GM21390 (cell line): ENCODE measurements around the gene RERG.

Experiments used
- ATAC-seq: cut with Tn5 transposase; IDR thresholded peaks from one replicate; pipeline ENCODE4 v1.9.1; 2021; ENCODE audit not compliant: unreplicated experiment

Gene RERG

DNA sequence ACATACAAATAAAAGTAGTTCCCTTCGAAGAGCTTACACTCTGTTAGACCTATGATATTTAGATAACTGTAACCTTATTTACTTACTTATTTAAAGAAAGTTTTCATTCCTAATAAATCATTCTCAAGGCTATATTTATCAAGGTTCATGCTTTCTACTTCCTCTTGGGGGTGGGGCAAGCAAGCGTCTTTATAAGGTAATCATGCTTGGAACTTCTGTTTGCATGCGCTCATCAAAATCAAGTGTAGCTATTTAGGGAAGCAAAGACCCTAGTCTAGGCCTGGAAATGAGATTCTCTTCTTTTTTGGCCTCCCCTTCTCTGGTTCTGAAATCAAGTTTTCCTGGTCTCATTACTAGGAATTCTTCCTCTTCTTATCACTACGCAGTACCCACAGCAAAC, 766 bp downstream of the RERG start:
- no peak for ATAC-seq

DNA sequence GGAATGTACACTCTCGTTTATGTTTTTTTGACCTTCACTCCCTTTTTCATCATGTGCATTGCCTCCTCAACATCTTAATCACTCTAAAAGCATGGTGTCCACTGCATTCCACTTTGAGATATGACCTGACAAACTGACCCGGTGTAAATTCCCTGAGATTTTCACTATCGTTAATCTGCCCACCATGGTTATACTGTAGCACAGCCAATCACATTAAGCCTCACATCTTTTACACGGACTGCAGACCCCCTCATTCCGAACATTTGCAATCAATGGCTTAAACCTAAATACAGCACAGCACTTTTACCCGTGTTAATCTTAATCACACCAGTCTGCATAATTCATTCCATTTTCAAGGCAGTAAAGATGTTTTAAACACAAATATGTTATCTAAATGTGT, 2.4 kb downstream of the RERG start:
- no peak for ATAC-seq

DNA sequence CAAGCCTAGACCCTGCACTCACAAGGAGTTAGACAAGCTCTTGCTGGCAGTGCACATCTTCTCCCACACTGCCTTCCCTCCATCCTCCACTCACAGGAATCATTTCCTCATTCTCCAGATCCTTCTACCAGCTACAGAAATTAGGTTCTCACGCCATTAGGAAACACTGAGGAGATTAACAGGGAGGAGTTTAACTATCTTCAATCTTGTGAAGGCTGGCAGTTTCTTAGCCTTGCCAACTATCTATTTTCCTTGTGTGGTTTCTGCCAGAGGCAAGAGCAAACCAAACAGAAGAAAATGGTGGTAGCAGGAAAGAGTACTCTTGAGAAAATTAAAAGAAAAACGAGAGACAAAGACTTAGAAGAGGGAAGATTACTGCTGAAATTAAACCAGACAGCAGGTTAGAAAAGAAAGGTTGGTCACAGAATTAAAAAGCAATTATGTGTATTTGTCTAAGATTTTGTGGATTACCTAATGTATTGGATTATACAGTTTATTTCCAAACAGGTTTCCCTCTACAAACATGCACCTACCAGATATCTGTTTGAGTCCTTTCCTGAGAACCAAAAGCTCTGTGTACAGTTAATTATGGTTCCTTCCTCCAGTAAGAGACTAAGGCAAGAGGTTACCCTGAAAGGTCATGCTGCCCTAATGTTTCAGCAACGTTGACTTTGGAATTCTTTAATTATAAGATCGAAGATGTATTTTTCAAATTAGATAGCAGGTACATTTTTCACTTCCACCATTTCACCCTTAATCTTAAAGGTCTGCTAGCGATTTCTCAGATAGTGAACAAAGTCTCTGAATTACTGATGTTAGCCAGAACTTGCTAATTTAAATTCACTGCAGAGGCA, 5.0 kb downstream of the RERG start:
- ATAC-seq, result no peak

DNA sequence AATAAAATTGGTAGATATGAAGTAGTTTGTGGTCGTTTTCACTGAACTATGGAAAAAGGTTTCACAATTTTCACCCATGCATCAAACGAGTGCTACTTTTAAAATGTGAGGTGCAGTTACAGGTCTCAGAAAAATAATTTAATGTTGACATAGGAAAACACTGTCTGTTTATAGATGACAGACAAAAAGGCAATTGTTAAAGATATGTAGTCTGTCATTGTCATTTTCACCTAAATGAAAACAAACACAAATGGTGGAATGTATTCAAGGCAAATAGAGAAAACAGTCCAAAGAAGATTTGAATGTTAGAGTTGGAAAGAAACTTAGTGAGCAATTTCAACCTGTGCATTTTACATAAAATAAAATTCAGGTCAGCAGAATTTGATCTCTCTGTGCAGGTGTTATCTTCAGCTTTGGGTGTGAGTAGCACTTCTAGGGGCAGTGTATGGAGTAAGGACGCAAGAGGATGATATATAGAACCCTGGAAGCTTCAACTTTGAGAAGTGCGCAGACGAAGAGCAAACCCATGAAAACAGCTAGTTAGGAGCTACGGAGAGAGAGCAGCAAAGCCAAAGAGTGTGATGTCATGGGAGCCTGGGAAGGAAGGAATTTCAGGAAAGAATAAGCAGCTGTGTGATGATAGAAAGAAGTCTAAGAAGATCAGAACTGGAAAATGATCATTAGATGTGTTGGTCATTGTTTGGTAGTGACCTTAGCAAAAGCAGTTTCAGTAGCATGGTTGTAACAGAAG, 6.2 kb downstream of the RERG start:
- no peak for ATAC-seq

DNA sequence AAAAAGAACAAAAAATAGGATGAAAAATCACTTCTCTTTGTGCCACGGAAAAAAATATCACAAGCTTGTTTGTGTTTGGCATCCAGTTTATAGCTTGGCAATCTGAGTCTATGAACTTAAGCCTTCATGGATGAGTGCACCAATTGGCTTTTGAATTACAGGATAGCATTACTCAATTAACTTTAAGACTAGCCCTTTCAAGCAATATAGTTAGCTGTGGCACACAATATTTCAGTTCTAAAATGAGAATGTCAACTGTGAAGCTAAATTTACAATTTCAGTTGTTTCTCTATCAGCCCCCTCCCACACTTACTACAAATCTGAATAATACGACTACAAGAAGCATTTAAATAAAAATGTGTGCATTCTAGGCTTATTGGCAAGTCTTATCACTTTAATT, 8.3 kb downstream of the RERG start:
- no peak for ATAC-seq

DNA sequence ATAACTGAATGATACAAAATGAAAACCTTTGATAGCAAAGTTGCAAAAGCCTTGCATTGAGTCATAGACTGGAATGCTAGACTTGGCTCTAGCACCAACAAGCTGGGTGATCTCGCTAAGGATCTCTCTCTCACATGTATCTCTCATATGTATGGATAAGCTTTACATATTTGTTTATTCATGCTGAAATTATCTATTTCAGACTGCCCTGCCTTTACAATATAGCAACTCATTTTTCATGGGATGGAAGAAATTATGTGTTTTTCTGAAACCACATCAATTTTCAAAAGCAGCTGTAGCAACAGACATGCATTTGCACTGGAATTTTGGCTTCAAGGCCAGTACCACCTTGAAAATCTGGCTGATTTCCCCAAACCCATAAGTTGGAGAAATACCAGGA, 11.4 kb downstream of the RERG start:
- no peak for ATAC-seq

DNA sequence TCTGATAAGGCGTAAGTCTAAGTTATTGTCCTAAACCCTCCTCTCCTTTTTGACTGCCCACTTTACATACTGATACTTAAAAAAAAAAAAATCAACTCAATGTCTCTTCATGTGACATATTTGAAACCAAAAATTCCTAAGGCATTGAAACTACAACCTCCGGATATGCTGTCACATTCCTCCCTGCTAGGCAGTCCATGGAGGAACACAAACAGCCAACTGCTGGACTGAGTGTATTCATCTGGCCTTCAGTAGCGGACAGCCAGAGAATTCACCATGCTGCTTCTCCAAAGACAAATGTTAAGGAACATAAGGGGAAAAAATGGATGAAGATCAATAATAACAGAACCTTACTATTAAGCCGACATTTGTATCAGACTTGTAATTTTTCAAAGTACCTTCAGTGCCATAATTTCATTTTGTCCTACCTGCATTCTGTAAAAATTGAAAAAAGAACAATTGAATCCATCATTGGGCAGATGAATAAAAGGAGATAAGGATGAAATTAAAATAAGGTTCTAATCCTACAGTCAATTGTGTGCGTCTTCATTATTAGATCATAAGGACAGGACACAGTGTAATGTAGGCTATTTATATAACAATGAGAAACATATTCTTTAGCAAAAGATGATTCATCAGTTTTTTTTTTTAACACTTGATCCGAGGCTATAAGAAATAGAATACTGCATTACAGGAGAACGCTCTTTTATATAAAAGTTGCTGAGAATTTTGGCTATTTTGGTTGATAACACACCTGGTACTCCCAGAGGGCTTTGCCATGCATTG, 12.2 kb downstream of the RERG start:
- no peak for ATAC-seq

DNA sequence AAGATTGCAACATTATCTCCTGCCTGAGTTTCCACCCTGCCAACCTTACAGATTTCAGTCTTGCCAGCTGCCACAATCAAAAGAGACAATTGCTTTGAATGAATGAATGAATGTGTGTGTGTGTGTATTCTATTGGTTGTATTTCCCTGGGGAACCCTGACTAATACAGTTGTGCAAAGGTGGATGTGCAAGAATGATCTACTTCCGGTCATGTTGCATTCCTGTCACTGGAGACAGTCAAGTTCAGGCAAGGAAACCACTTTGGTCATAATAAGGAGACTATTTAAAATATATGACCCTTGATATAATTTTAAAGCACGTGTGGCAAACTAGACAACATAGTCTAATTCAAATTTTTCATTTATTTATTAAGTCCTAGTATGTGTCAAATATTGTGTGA, 13.1 kb downstream of the RERG start:
- no peak for ATAC-seq

DNA sequence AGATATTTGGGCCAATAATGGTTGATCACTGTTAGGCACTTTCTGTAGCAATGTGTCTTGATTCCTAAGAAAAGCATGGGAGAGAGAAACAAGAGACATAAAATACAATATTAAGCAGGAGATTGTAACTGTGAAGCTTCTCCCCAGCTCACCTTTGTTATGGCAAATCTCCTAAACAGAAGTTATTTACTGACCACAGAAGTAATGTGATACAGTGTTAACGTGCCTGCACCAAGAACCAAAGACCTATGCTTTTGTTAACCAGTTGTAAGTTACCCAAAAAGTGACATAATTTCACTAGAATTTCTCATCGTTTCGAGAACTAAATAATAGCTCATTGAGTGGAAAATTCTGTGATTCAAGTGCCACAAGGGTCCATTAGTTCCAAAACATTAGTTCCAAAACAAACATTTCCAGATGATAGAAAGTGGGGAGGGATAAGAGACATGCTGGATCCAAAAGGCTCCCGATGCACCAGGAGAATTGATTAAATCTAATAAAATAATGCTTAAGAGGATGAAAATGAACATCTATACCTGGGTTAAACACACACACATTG, 14.3 kb downstream of the RERG start:
- ATAC-seq, result no peak

DNA sequence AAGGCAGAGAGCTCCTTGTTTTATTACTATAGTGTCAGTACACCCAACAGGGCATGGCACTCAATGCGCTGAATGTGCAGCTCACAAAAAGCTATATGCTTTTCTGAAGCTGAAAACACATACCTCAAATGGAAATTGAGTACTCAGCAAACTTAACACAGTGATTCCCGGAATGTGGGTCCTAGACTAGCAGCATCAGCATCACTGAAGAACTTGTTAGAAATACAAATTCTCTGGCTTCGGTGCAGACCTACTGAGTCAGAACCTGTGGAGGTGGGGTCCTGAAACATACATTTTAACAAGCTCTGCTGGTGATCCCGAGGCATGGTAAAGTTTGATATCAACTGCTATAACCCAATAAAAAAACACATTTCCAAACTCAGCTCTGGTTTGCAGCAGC, 14.9 kb downstream of the RERG start:
- no peak for ATAC-seq

DNA sequence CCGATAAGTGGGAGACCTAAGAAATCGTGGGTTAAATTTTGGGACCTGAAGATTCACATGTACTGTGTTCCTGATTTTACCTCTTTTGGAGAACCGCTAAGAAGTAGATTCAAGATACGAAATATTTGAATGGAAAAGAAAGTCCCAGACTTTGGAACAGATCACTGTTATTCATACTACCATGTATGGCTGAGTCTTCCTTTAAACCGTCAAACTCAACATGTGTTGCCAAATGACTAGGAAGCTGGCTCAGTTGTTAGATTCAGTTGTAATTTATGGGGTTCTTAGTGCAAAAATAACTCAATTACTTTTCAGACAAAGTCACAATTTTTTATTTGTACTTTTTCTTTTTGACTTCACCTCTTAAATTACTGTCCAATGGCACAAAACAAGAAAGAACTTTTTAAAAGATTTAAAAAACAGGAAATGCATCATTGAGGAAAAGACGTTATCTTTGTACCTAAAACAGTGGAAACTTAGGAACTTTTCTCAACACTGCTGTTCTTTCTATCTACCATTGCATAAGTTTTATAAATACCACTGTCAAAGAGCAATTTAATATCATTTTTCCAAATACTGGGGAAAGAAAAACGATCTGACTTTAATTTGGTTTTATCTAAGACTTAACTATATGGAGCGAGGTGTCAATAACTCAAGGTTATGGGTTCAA, 15.7 kb downstream of the RERG start:
- no peak for ATAC-seq

DNA sequence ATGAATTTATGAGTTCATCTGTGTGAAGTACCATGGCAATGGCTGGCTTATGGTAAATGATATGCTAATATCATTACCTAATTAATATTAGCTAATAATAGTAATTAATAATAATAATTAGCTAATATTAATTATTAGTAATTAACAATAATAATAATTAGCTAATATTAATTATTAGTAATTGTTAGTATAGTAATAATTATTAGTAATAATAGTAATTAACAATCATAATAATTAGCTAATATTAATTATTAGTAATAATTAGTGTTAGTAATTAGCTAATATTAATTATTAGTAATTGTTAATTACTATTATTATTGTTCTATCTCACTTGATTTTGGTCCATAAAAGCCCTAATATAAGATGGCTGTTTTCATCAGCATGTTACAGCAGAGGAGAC, 19.8 kb downstream of the RERG start:
- ATAC-seq, result no peak

DNA sequence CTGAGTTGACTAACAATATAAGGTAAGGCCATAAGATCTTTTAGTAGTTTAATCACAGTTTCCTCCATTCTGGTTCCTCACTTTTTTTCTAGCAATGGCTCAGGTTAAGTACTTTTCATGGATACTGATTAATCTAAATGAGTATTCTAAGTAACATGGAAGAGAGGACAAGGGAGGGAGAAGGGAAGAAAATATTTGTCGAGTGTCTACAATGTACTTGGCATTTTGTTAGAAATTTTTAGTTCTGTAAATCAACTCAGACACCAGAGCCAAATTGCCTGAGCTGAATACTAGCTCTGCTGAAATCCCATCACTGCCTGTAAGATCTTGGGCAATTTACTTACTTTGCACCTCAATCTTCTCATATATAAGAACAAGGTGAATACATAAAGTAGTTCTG, 20.2 kb downstream of the RERG start:
- no peak for ATAC-seq

DNA sequence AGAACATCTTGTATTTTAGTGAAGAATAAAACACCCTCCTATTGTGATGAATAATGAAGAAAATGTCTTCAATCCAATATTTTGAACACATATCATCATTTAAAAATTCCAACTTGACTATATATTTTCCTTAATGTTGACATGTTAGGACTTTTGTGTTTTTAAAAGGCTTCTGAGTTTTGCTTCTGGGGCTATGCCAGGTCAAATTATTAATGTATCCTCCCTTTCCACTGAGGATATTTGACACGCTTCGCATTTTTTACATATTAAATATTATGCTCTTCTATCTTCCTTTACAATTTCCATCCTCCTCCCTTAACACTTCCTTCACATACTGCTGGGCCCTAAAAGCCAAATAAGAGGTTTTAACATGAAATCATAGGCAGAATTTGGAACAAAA, 20.6 kb downstream of the RERG start:
- ATAC-seq, result no peak

DNA sequence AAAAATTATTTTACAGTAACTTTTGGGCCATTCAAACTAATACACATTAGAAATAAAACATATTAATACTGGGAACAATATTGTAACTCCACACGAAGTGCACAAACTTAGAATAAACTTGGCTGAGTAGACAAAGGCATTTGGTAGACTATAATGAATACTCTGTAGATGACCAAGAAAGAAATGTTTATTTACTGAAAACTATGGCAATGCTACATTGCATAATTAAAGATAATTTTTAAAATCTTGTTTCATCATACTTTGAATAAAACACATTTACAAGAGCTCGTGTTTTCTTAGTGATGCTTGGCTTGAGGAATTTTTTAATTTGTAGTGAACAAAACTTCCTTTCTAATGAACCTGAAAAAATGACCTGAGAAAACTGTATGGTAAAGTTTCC, 21.3 kb downstream of the RERG start:
- no peak for ATAC-seq

DNA sequence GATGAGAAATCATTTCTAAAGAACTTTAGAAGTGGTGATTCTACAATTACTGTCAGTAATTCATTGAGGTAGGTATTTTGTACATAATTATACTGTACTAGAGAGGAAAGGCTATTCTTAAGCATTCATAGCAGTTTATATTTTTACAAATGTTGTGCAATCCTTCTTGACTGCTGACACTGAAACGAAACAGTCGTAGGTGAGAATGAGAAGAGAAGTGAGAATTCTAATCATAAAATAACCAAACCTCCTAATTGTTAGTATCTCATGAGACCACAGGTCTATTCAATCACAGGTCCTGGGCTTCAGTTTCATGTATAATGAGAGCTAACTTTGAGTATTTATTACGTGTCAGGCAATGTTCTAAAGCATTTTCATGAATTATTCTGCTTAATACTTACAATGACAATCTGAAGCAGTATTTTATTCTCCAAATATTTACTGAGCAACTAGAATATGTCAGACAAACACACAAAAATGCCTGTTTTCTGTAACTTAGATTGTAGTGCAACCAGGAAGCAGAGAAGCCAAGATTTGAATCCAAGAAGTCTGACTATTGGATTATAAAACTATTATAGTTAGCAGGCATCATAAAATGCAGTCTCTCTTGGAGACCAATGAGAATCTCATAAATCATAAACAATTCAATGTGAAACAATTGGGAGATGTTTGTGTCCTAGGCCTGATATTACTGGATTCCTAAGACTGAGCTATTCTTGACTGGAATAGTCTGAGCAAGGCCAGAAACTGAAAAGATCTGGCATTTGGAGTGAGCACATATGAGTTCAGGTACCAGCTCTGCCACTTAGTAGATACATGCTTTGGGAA, 24.3 kb downstream of the RERG start:
- ATAC-seq, result no peak

DNA sequence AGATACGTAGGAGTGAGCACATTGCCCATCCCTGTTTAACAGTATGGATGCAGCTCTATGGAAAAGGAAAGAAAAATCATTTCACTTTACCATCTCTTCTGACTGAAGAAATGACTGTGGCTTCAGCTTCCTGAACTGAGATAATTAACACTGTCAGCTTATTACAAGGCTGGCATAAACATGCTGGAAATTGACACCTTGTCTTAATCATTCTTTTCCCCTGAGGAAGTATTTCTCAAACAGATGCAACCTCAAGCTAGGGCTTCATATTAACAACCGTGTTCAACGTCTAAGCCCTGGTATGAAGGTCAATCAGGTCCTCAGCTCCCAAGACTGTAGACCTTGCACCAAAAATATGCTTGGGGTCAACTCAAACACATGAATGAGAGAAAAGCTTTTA, 25.0 kb downstream of the RERG start:
- no peak for ATAC-seq

DNA sequence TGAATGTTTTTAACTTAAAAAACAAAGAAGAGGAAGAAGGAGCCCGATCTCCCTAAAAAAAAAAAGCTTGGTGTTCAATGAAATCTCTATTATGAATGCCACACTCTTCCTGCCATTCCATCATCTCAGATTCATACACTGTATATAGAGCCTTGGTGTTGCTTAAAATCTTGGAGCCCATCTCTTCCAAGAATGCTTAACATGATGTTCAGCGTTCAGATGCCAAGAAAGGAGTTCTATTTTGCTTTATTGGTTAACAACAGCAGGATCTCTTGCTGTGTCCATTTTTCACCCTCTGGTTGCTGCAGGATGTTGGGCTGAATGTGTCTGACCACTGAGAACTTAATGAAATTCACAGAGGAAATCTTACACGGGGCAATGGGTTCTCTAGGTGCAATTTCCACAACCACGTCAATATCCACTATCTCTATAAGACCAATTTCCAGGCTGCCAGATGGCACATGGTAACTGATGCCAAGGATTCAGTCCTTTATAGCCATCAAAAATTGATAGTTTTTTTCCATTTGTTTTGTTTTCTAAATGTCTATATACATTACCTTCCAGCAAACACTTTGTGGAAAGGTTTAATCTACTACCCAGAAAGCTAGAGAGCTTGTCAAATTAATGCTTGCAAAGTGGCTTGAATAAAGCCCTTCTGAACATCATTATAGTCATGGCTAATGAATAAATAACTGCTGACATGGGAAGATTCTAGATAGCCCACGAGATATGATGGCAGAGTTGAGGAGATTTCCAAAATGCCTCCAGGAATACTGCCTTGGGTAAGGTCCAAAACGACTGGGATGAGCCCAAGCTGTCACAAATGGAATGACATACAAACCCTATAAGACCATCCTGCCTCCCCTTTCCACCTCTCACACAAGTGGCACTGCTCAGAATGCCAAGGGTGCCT, 26.5 kb downstream of the RERG start:
- no peak for ATAC-seq

DNA sequence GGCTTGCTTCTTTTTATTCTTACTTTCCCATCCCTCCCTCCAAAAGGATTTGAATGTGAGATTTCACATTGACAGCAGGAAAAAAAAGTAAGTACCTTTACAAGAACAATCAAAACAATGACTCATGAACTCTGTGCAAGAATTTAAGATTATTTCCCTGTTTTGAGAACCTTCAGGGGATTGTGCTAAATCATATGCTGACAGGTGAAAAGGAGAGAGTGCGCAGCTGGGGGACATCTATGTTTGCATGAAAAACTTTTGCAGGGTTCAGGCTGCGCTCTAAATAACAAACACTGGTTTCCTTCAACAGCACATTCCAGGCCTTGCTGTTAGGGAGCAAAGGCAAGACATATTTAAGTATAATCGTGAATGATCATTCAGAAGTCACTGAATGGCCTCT, 27.3 kb downstream of the RERG start:
- no peak for ATAC-seq
